Panc1 (cell line): ENCODE measurements around the gene IGFLR1. TPM values are rescaled to one million over a fixed set of nuclear protein-coding genes. Genes with fewer than 3 reads are reported as not detected.

ENCODE experiments used
- ATAC-seq: fragments of 200-7000 bp; cut with Tn5 transposase; 2 replicates; pipeline ENCODE4 v1.9.1; 2020; ENCODE audit warnings: mild to moderate bottlenecking, moderate library complexity
- BruUV-seq: library from RNA; stranded (reverse); fragments of 400-500 nt; replicated peaks from 2 replicates; lab custom pipeline; 2021; lab: Mats Ljungman, UMichigan
- CTCF ChIA-PET: fragments of 300-600 bp; sonication (Branson Sonifier 250); formaldehyde crosslinking; loops from one replicate; lab custom pipeline; 2022; ENCODE audit warnings: antibody characterized with exemption; lab: Charles Lee
- POLR2A ChIA-PET: fragments of 300-600 bp; sonication (Branson Sonifier 250); formaldehyde crosslinking; loops from one replicate; lab custom pipeline; 2022; ENCODE audit warnings: antibody characterized with exemption; lab: Charles Lee
- DNase-seq: peaks from one replicate; pipeline ENCODE4 v3.0.0-alpha.2; 2010; ENCODE audit warnings: low read depth, low spot score
- H3K27ac ChIP-seq: 2 replicates; pipeline ENCODE4 v1.5.1; 2011; ENCODE audit warnings: mild to moderate bottlenecking, low read length, inconsistent platforms
- H3K27me3 ChIP-seq: fragments of 200-500 bp; sonication (Bioruptor generic); 2 replicates; pipeline ENCODE4 v1.6.0; 2014; ENCODE audit warnings: low read length, inconsistent platforms; ENCODE audit not compliant: control insufficient read depth, insufficient read depth
- H3K36me3 ChIP-seq: fragments of 200-500 bp; sonication (Bioruptor generic); 2 replicates; pipeline ENCODE4 v1.5.1; 2014; ENCODE audit warnings: inconsistent platforms, mild to moderate bottlenecking, low read length, moderate library complexity; ENCODE audit not compliant: control insufficient read depth, insufficient read depth
- H3K4me1 ChIP-seq: 2 replicates; pipeline ENCODE4 v1.5.1; 2011; ENCODE audit warnings: inconsistent platforms, mild to moderate bottlenecking, low read length, moderate library complexity; ENCODE audit not compliant: control insufficient read depth, insufficient read depth
- H3K4me3 ChIP-seq, 2 experiments: 2 replicates each; pipeline ENCODE4 v1.5.1; 2011 to 2012; ENCODE audit warnings: low read depth in 2 of 2, low read length in 2 of 2, mild to moderate bottlenecking in 2 of 2, inconsistent platforms in 1 of 2, moderate library complexity in 1 of 2
- H3K9me3 ChIP-seq: fragments of 200-500 bp; sonication (Bioruptor generic); 2 replicates; pipeline ENCODE4 v1.5.1; 2014; ENCODE audit warnings: low read depth, mild to moderate bottlenecking, inconsistent platforms, low read length, moderate library complexity; ENCODE audit not compliant: control insufficient read depth, insufficient read depth
- POLR2AphosphoS5 ChIP-seq: IDR thresholded peaks from 2 replicates; pipeline ENCODE4 v1.6.1; 2012; ENCODE audit warnings: mild to moderate bottlenecking, low read depth, low read length, moderate library complexity
- SIN3A ChIP-seq: IDR thresholded peaks from 2 replicates; pipeline ENCODE4 v1.6.1; 2012; ENCODE audit warnings: low read depth, mild to moderate bottlenecking, low read length, moderate library complexity, borderline replicate concordance; ENCODE audit not compliant: insufficient read depth
- TCF7L2 ChIP-seq: IDR thresholded peaks from 2 replicates; pipeline ENCODE4 v1.6.1; 2011; ENCODE audit warnings: mild to moderate bottlenecking, low read depth, low read length, inconsistent platforms
- in situ Hi-C: cut with HindIII; loops from 2 replicates; pipeline ENCODE4 v1.10.0; 2016; ENCODE audit warnings: low sequenced_read_pairs, low pct_unique_long_range_greater_than_20kb
- intact Hi-C: fragments of 100-400 bp; cut with micrococcal nuclease; formaldehyde crosslinking; loops from one replicate; pipeline ENCODE4 v1.10.0; 2022; ENCODE audit not compliant: unreplicated experiment
- total RNA-seq: library from RNA; stranded (reverse); gene quantifications from one replicate; pipeline ENCODE4 v1.2.1, GENCODE V29; 2021; ENCODE audit not compliant: unreplicated experiment
- TF ChIP-seq, protein P1 (sequence below): fragments of 450-650 bp; IDR thresholded peaks from 2 replicates; pipeline ENCODE4 v1.5.1; 2017; ENCODE audit warnings: mild to moderate bottlenecking
- TF ChIP-seq, protein P2 (sequence below), 2 experiments: IDR thresholded peaks; 2 replicates each; pipeline ENCODE4 v1.6.1; 2011 to 2012; ENCODE audit warnings: low read depth in 2 of 2, control low read depth in 1 of 2, low read length in 1 of 2, mild to moderate bottlenecking in 1 of 2, moderate library complexity in 1 of 2; ENCODE audit not compliant: insufficient read depth in 1 of 2

The IGFLR1 gene
- total RNA-seq, 1 experiment from 2014 or later: 12.5 TPM

DNA sequence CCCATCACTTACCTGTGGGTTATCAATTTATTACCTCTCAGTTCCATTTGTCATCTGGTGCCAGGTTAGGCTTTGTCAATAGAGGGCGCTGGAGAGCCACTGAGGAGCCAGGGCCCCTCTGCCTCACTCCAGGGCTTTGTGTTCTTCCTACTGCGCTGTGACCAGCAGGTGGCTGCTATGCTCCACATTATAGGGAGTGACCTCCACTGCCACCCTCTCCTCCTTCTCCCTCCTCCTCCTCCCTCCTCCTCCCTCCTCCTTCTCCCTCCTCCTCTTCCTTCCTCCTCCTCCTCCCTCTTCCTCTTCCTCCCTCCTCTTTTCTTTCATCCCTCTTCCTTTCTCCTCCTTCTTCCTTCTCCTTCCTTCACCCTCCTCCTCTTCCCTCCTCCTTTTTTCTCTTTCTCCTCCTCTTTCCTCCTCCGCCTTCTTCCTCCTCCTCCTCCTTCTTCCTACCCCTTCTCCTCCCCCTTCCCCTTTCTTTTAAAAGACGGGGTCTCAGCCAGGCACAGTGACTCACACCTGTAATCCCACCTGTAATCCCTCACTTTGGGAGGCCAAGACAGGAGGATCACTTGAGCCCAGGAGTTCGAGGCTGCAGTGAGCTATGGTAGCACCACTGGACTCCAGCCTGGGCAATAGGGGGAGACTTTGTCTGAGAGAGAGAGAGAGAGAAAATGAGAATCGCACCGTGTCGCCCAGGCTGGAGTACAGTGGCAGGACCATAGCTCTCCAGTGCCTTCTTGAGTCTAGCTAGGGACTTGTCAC lies 48.2 kb downstream of the IGFLR1 start:
- CTCF ChIA-PET: interaction anchor here (0.6 to 1.0 kb wide), 13 partner anchors 9 to 1430 kb away, joined by 3 to 9 read pairs (median 4); partner anchors contain the start of gene LIN37
- Histone ChIP-seq H3K9me3 (no peaks in the 10 kb centered on the region), H3K27ac (no peak overlapping the region), H3K4me1 (no peaks in the 10 kb centered on the region), H3K27me3 (no peaks in the 10 kb centered on the region), H3K36me3 (no peaks in the 10 kb centered on the region), H3K4me3 (no peak overlapping the region)
- BruUV-seq: no TSS peak
- TF ChIP-seq TCF7L2: no peak
- TF ChIP-seq, protein P1, sequence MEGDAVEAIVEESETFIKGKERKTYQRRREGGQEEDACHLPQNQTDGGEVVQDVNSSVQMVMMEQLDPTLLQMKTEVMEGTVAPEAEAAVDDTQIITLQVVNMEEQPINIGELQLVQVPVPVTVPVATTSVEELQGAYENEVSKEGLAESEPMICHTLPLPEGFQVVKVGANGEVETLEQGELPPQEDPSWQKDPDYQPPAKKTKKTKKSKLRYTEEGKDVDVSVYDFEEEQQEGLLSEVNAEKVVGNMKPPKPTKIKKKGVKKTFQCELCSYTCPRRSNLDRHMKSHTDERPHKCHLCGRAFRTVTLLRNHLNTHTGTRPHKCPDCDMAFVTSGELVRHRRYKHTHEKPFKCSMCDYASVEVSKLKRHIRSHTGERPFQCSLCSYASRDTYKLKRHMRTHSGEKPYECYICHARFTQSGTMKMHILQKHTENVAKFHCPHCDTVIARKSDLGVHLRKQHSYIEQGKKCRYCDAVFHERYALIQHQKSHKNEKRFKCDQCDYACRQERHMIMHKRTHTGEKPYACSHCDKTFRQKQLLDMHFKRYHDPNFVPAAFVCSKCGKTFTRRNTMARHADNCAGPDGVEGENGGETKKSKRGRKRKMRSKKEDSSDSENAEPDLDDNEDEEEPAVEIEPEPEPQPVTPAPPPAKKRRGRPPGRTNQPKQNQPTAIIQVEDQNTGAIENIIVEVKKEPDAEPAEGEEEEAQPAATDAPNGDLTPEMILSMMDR: peak; percentile 100
- TF ChIP-seq, protein P2, sequence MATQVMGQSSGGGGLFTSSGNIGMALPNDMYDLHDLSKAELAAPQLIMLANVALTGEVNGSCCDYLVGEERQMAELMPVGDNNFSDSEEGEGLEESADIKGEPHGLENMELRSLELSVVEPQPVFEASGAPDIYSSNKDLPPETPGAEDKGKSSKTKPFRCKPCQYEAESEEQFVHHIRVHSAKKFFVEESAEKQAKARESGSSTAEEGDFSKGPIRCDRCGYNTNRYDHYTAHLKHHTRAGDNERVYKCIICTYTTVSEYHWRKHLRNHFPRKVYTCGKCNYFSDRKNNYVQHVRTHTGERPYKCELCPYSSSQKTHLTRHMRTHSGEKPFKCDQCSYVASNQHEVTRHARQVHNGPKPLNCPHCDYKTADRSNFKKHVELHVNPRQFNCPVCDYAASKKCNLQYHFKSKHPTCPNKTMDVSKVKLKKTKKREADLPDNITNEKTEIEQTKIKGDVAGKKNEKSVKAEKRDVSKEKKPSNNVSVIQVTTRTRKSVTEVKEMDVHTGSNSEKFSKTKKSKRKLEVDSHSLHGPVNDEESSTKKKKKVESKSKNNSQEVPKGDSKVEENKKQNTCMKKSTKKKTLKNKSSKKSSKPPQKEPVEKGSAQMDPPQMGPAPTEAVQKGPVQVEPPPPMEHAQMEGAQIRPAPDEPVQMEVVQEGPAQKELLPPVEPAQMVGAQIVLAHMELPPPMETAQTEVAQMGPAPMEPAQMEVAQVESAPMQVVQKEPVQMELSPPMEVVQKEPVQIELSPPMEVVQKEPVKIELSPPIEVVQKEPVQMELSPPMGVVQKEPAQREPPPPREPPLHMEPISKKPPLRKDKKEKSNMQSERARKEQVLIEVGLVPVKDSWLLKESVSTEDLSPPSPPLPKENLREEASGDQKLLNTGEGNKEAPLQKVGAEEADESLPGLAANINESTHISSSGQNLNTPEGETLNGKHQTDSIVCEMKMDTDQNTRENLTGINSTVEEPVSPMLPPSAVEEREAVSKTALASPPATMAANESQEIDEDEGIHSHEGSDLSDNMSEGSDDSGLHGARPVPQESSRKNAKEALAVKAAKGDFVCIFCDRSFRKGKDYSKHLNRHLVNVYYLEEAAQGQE (IDR thresholded peaks at IDR 0.05; ENCODE audit: insufficient read depth in 1 of 2, low read depth in 2 of 2, low read length in 1 of 2): no peak; a peak in 1 of 4 replicates
- TF ChIP-seq POLR2AphosphoS5: peak; percentile 58; the same call in 1 of the 2 replicates
- 0 out of 2 replicates have a peak, but pooled peaks have one; percentile 41 for TF ChIP-seq SIN3A
- in situ Hi-C loops (no loop called here), intact Hi-C loops (loop anchor here (2.0 kb wide), 1 partner anchor 23 kb away; no protein-coding TSS in a partner anchor)
- ATAC-seq: peak; percentile 100
- POLR2A ChIA-PET: interaction anchor here (0.6 to 0.7 kb wide), 3 partner anchors 55 to 188 kb away, joined by 3 to 7 read pairs (median 4); partner anchors contain the start of gene LIN37
- peak; percentile 85 for DNase-seq

DNA sequence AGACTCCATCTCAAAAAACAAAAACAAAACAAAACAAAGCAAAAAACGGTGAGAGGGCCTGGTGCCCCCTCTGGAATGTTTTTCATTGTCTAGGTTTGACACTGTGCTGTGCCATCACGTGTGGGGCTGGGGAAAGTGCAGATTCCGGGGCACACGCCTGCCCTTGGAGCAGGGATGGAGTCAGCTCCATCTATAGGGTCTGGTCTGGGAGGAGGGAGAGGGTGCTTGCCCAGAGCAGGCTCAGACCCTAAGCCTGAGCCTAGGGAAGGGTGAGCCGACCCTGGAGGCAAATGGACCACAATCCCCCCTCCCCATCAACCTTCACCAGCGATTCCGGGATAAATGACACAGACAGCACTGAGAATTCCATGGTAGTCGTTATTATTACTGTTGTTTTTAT lies 48.8 kb downstream of the IGFLR1 start:
- Histone ChIP-seq H3K4me1 (no peaks in the 10 kb centered on the region), H3K36me3 (no peaks in the 10 kb centered on the region), H3K27ac (no peak overlapping the region), H3K4me3 (no peak overlapping the region), H3K9me3 (no peaks in the 10 kb centered on the region), H3K27me3 (no peaks in the 10 kb centered on the region)
- POLR2A ChIA-PET: no interaction called here
- intact Hi-C loops (no loop called here), in situ Hi-C loops (no loop called here)
- ATAC-seq: peak; percentile 48
- TF ChIP-seq TCF7L2 (no peak), SIN3A (no peak), POLR2AphosphoS5 (no peak)
- TF ChIP-seq, protein P1: no peak
- TF ChIP-seq, protein P2 (IDR thresholded peaks at IDR 0.05; ENCODE audit: insufficient read depth in 1 of 2, low read depth in 2 of 2, low read length in 1 of 2): no peak
- DNase-seq: no peak
- CTCF ChIA-PET: interaction anchor here (0.8 to 1.2 kb wide), 2 partner anchors 9 to 318 kb away, joined by 3 read pairs; no protein-coding TSS in a partner anchor
- no TSS peak for BruUV-seq
